ENCODE results near the gene DCHS1. TPM values are rescaled to one million over a fixed set of nuclear protein-coding genes. Genes with fewer than 3 reads are reported as not detected.

DCHS1 gene
- total and polyA plus RNA-seq, 2 of the 13 experiments (the other 11 are each of a cell fraction or from before 2014, with no cell fraction given), result under 0.01 to 0.03 TPM

- no peak overlapping the region for H3K4me3 ChIP-seq (replicated peaks in 1 of 3; ENCODE audit: insufficient read depth in 1 of 3, low read depth in 2 of 3, low read length in 3 of 3)
- peaks cover 36% of the 10 kb centered on the region for H3K4me1 ChIP-seq (ENCODE audit: insufficient read depth, low read length)
- TF ChIP-seq ZNF776 (CRISPR knock-in tag; IDR thresholded peaks at IDR 0.05), result no peak
- no peak for TF ChIP-seq ZNF432 (CRISPR knock-in tag; IDR thresholded peaks at IDR 0.05; ENCODE audit: borderline replicate concordance)
- no peaks in the 10 kb centered on the region for H3K9me3 ChIP-seq (ENCODE audit: low read length)
- 90% methylated on average over 2 of the region's 2 CpGs for WGBS (ENCODE audit: low lambda C conversion rate)
- no TSS peak for BruUV-seq (replicated peaks)
- DNase-seq (ENCODE audit: low spot score), result no peak
- intact Hi-C loops (cut with micrococcal nuclease; ENCODE audit: unreplicated experiment) (loop anchor here (5.0 kb wide), 1 partner anchor 132 kb away; the partner anchor contains the start of genes ARFIP2 and TIMM10B), in situ Hi-C loops (cut with HindIII; ENCODE audit: extremely low pct_ligation_motif_present, low pct_unique_long_range_greater_than_20kb) (no loop called here)
- H2AFZ ChIP-seq (ENCODE audit: low read length), result no peak overlapping the region
- peaks cover 7% of the 10 kb centered on the region for H3K79me2 ChIP-seq (ENCODE audit: insufficient read depth, low read length)
- no peaks in the 10 kb centered on the region; a peak in 1 of 5 replicates for H3K27me3 ChIP-seq (ENCODE audit: control insufficient read depth in 1 of 2, insufficient read depth in 2 of 2, low read length in 2 of 2)
- no peak overlapping the region for H3K4me2 ChIP-seq (ENCODE audit: low read depth, low read length)
- FAIRE-seq, result no peak
- ChIA-PET CTCF (ENCODE audit: low intra/inter-chr PET ratio, low total read pairs) (no interaction called here), POLR2A (interaction anchor here (0.6 kb wide), 1 partner anchor 71 kb away, joined by 4 read pairs; no protein-coding TSS in a partner anchor)
- no peak overlapping the region for H3K9ac ChIP-seq (ENCODE audit: insufficient read depth, low read depth, low read length)
- ATAC-seq, result no peak
- peaks cover 13 to 30% of the 10 kb centered on the region in 2 experiments for H3K36me3 ChIP-seq (replicated peaks in 1 of 2; ENCODE audit: control insufficient read depth in 1 of 2, insufficient read depth in 2 of 2, low read length in 2 of 2)
- H4K20me1 ChIP-seq (ENCODE audit: insufficient read depth, low read length), result no peaks in the 10 kb centered on the region
- H3K27ac ChIP-seq (ENCODE audit: extremely low read length, insufficient read depth, low read length), result no peak overlapping the region
Measured at GRCh38 chr11:6614446-6614845, 41.2 kb downstream of the DCHS1 start.

GRCh38 chr11:6613496-6613895, 42.1 kb downstream of the DCHS1 start:
- ATAC-seq (no peak), DNase-seq (ENCODE audit: low spot score) (no peak), FAIRE-seq (no peak)
- H2AFZ ChIP-seq (ENCODE audit: low read length), result no peak overlapping the region
- no peak overlapping the region for H3K4me2 ChIP-seq (ENCODE audit: low read depth, low read length)
- H3K79me2 ChIP-seq (ENCODE audit: insufficient read depth, low read length), result peaks cover 1% of the 10 kb centered on the region
- no peak overlapping the region for H3K9ac ChIP-seq (ENCODE audit: insufficient read depth, low read depth, low read length)
- no TSS peak for BruUV-seq (replicated peaks)
- intact Hi-C loops (cut with micrococcal nuclease; ENCODE audit: unreplicated experiment), result loop anchor here (5.0 kb wide), 1 partner anchor 131 kb away; the partner anchor contains the start of genes ARFIP2 and TIMM10B
- CTCF ChIA-PET (ENCODE audit: low intra/inter-chr PET ratio, low total read pairs), result no interaction called here
- WGBS (ENCODE audit: low lambda C conversion rate), result 94% methylated on average over 3 of the region's 3 CpGs
- no peaks in the 10 kb centered on the region for H4K20me1 ChIP-seq (ENCODE audit: insufficient read depth, low read length)
- TF ChIP-seq NFE2L2 (IDR thresholded peaks at IDR 0.05; ENCODE audit: low read length) (no peak), ZNF720 (CRISPR knock-in tag; IDR thresholded peaks at IDR 0.05) (no peak), IKZF4 (CRISPR knock-in tag; IDR thresholded peaks at IDR 0.05; ENCODE audit: borderline replicate concordance, low read depth, not compliant biosample characterization) (no peak), ZNF317 (CRISPR knock-in tag; IDR thresholded peaks at IDR 0.05) (no peak), DNMT3B (CRISPR knock-in tag; conservative IDR thresholded peaks at IDR 0.05) (no peak), MXD3 (CRISPR knock-in tag; IDR thresholded peaks at IDR 0.05) (no peak), ZNF326 (CRISPR knock-in tag; IDR thresholded peaks at IDR 0.05; ENCODE audit: borderline replicate concordance) (no peak), ZNF281 (CRISPR knock-in tag; IDR thresholded peaks at IDR 0.05; ENCODE audit: borderline replicate concordance) (no peak), WIZ (CRISPR knock-in tag; IDR thresholded peaks at IDR 0.05) (no peak), NPAS2 (CRISPR knock-in tag; IDR thresholded peaks at IDR 0.05; ENCODE audit: borderline replicate concordance) (no peak), ZNF678 (CRISPR knock-in tag; IDR thresholded peaks at IDR 0.05) (no peak)
- peaks cover 21 to 40% of the 10 kb centered on the region in 2 experiments for H3K36me3 ChIP-seq (replicated peaks in 1 of 2; ENCODE audit: control insufficient read depth in 1 of 2, insufficient read depth in 2 of 2, low read length in 2 of 2)
- POLR2A ChIA-PET, result interaction anchor here (1.9 to 3.1 kb wide), 3 partner anchors 9 to 132 kb away, joined by 8 to 24 read pairs (median 17); partner anchors contain the start of genes ARFIP2, ILK, RRP8 and TIMM10B
- no peak overlapping the region for H3K4me3 ChIP-seq (replicated peaks in 1 of 3; ENCODE audit: insufficient read depth in 1 of 3, low read depth in 2 of 3, low read length in 3 of 3)
- peaks cover 36% of the 10 kb centered on the region for H3K4me1 ChIP-seq (ENCODE audit: insufficient read depth, low read length)
- in situ Hi-C loops (cut with HindIII; ENCODE audit: extremely low pct_ligation_motif_present, low pct_unique_long_range_greater_than_20kb), result no loop called here
- H3K9me3 ChIP-seq (ENCODE audit: low read length), result no peaks in the 10 kb centered on the region
- no peaks in the 10 kb centered on the region for H3K27me3 ChIP-seq (ENCODE audit: control insufficient read depth in 1 of 2, insufficient read depth in 2 of 2, low read length in 2 of 2)
- H3K27ac ChIP-seq (ENCODE audit: extremely low read length, insufficient read depth, low read length), result no peak overlapping the region
